Measurements from ENCODE around the gene DNAH6. TPM values are rescaled to one million over a fixed set of nuclear protein-coding genes. Genes with fewer than 3 reads are reported as not detected.

The DNAH6 gene
- total and polyA plus RNA-seq, 4 donors: 1.9 to 16.9 (median 8.5) TPM

DNA sequence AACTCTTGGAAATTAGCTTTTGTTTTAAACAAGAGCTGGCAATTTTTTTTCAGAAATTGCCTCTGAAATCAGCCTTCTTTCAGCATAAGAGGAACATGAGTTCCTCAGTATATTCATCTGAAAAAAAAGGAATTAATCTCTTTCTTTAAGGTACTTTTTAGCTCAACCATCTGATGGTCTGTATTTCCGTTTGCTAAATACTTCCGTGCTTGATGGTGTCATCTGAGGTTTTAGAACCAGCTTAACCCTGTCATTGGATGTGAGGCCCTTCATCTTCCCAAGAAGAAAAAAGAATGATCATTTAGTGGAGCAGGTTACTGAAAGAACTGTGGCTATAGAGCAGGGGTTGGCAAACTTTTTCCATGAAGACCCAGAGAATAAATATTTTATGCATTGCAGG lies 189.6 kb downstream of the DNAH6 start:
- ATAC-seq (ENCODE audit: insufficient read depth, low FRiP score) (no peak), DNase-seq (no peak)
- H3K27me3 ChIP-seq (ENCODE audit: control insufficient read depth in 3 of 3, insufficient read depth in 3 of 3, low read length in 2 of 3): no peaks in the 10 kb centered on the region
- WGBS, 2 donors: 78 to 88% methylated on average over 2 of the region's 2 CpGs
- peaks cover 0 to 1% (median 0%) of the 10 kb centered on the region in 4 donors for H3K9me3 ChIP-seq (ENCODE audit: control insufficient read depth in 4 of 4, insufficient read depth in 3 of 4, low read length in 3 of 4)
- H3K4me3 ChIP-seq: no peak overlapping the region
- no peak overlapping the region for H3K27ac ChIP-seq (ENCODE audit: low read depth in 1 of 2, low read length in 1 of 2)
- peaks cover 0 to 2% (median 0%) of the 10 kb centered on the region in 4 donors for H3K36me3 ChIP-seq (ENCODE audit: control insufficient read depth in 4 of 4, insufficient read depth in 4 of 4, low read length in 4 of 4)
- TF ChIP-seq, protein P1, sequence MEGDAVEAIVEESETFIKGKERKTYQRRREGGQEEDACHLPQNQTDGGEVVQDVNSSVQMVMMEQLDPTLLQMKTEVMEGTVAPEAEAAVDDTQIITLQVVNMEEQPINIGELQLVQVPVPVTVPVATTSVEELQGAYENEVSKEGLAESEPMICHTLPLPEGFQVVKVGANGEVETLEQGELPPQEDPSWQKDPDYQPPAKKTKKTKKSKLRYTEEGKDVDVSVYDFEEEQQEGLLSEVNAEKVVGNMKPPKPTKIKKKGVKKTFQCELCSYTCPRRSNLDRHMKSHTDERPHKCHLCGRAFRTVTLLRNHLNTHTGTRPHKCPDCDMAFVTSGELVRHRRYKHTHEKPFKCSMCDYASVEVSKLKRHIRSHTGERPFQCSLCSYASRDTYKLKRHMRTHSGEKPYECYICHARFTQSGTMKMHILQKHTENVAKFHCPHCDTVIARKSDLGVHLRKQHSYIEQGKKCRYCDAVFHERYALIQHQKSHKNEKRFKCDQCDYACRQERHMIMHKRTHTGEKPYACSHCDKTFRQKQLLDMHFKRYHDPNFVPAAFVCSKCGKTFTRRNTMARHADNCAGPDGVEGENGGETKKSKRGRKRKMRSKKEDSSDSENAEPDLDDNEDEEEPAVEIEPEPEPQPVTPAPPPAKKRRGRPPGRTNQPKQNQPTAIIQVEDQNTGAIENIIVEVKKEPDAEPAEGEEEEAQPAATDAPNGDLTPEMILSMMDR (IDR thresholded peaks at IDR 0.05; ENCODE audit: control extremely low read depth, extremely low read depth): no peak
- H3K4me1 ChIP-seq (ENCODE audit: control insufficient read depth in 5 of 5, insufficient read depth in 5 of 5, low read length in 5 of 5): no peaks in the 10 kb centered on the region
- H3K9ac ChIP-seq (ENCODE audit: insufficient read depth in 1 of 2, low read length in 2 of 2): no peak overlapping the region

DNA sequence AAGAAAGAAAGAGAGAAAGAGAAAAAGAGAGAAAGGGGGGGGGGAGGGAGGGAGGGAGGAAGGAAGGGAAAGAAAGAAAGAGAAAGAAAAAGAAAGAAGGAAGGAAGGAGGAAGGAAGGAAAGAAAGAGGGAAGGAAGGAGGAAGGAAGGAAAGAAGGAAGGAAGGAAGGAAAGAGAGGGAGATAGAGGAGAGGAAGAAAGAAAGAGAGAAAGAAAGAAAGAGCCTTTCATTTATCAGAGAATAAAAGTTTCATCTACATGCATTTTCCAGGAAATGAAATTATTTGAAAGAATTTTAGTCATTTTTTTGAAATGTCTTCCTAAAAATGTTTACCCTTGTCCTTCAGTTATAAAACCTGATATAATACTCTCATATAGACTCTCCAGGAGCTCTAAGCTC lies 192.1 kb downstream of the DNAH6 start:
- H3K36me3 ChIP-seq (ENCODE audit: control insufficient read depth in 4 of 4, insufficient read depth in 4 of 4, low read length in 4 of 4): no peaks in the 10 kb centered on the region
- no peaks in the 10 kb centered on the region for H3K4me1 ChIP-seq (ENCODE audit: control insufficient read depth in 5 of 5, insufficient read depth in 5 of 5, low read length in 5 of 5)
- H3K9me3 ChIP-seq (ENCODE audit: control insufficient read depth in 4 of 4, insufficient read depth in 3 of 4, low read length in 3 of 4): peaks cover 0 to 1% (median 0%) of the 10 kb centered on the region in 4 donors
- DNase-seq: no peak
- TF ChIP-seq, protein P1 (IDR thresholded peaks at IDR 0.05; ENCODE audit: control extremely low read depth, extremely low read depth): no peak
- no peak overlapping the region for H3K27ac ChIP-seq (ENCODE audit: low read depth in 1 of 2, low read length in 1 of 2)
- H3K9ac ChIP-seq (ENCODE audit: insufficient read depth in 1 of 2, low read length in 2 of 2): no peak overlapping the region
- no peak for ATAC-seq (ENCODE audit: insufficient read depth, low FRiP score)
- no peaks in the 10 kb centered on the region for H3K27me3 ChIP-seq (ENCODE audit: control insufficient read depth in 3 of 3, insufficient read depth in 3 of 3, low read length in 2 of 3)
- no peak overlapping the region for H3K4me3 ChIP-seq

DNA sequence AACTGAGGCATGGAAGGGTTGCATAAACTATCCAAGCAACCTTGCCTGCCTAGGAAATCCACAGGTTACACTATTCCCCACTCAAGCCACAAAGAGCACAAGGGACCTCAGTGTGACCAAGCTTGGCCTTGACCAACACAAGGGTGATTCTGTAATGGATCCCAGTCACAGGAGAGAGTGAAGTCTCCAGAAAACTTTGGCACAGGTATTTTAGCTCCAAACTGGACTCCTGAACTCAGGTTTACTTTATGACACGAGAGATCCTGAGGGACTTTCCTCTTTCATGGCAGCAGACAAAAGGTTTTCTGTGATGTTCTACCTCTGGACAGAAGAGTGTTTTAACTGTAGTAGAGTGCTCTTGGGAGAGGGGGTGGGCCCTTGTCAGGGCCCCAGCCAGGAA lies 195.4 kb downstream of the DNAH6 start:
- H3K4me3 ChIP-seq: no peak overlapping the region
- DNase-seq (no peak), ATAC-seq (ENCODE audit: insufficient read depth, low FRiP score) (no peak)
- 87 to 88% methylated on average over 1 of the region's 1 CpG for WGBS, 2 donors
- H3K27ac ChIP-seq (ENCODE audit: low read depth in 1 of 2, low read length in 1 of 2): no peak overlapping the region
- no peaks in the 10 kb centered on the region for H3K36me3 ChIP-seq (ENCODE audit: control insufficient read depth in 4 of 4, insufficient read depth in 4 of 4, low read length in 4 of 4)
- H3K9ac ChIP-seq (ENCODE audit: insufficient read depth in 1 of 2, low read length in 2 of 2): no peak overlapping the region
- H3K27me3 ChIP-seq (ENCODE audit: control insufficient read depth in 3 of 3, insufficient read depth in 3 of 3, low read length in 2 of 3): no peaks in the 10 kb centered on the region
- H3K4me1 ChIP-seq (ENCODE audit: control insufficient read depth in 5 of 5, insufficient read depth in 5 of 5, low read length in 5 of 5): peaks cover 0 to 1% (median 0%) of the 10 kb centered on the region in 5 donors
- TF ChIP-seq, protein P1 (IDR thresholded peaks at IDR 0.05; ENCODE audit: control extremely low read depth, extremely low read depth): no peak
- peaks cover 0 to 1% (median 0%) of the 10 kb centered on the region in 4 donors for H3K9me3 ChIP-seq (ENCODE audit: control insufficient read depth in 4 of 4, insufficient read depth in 3 of 4, low read length in 3 of 4)

DNA sequence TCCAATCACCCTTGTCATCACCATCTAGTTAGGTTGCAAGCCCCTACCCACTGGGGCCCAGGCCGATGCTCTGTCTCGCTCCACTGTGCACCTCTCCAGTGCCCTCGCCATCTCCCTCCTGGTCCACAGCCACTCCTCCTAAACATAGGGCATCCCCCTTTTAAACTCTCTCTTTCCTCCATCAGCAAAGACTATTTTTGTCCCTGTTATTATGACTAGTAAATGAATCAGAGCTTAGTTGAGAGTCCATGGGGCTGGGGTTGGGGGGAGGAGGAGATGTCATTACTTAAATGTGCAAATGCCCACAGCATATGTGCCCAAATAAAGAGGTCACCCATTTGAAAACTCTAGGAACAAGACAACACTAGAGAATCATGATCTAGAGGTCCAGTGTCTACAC lies 197.1 kb downstream of the DNAH6 start:
- no peak for DNase-seq
- H3K4me3 ChIP-seq: no peak overlapping the region
- WGBS, 2 donors: 97 to 100% methylated on average over 3 of the region's 3 CpGs
- no peak overlapping the region for H3K9ac ChIP-seq (ENCODE audit: insufficient read depth in 1 of 2, low read length in 2 of 2)
- no peak for ATAC-seq (ENCODE audit: insufficient read depth, low FRiP score)
- H3K4me1 ChIP-seq (ENCODE audit: control insufficient read depth in 5 of 5, insufficient read depth in 5 of 5, low read length in 5 of 5): peaks cover 0 to 1% (median 0%) of the 10 kb centered on the region in 5 donors
- no peak overlapping the region for H3K27ac ChIP-seq (ENCODE audit: low read depth in 1 of 2, low read length in 1 of 2)
- TF ChIP-seq, protein P1 (IDR thresholded peaks at IDR 0.05; ENCODE audit: control extremely low read depth, extremely low read depth): no peak
- peaks cover 0 to 1% (median 0%) of the 10 kb centered on the region in 4 donors for H3K9me3 ChIP-seq (ENCODE audit: control insufficient read depth in 4 of 4, insufficient read depth in 3 of 4, low read length in 3 of 4)
- no peaks in the 10 kb centered on the region for H3K27me3 ChIP-seq (ENCODE audit: control insufficient read depth in 3 of 3, insufficient read depth in 3 of 3, low read length in 2 of 3)
- no peaks in the 10 kb centered on the region for H3K36me3 ChIP-seq (ENCODE audit: control insufficient read depth in 4 of 4, insufficient read depth in 4 of 4, low read length in 4 of 4)
